ENCODE measurements around the gene SASH1. TPM values are rescaled to one million over a fixed set of nuclear protein-coding genes. Genes with fewer than 3 reads are reported as not detected.
"Not testable (repeated sequence)": the region's sequence is repeated elsewhere in the genome, so short reads cannot be mapped to it uniquely, and the experiment has no call there.

Gene SASH1
- total RNA-seq, 1 experiment from 2014 or later = 19.2 TPM

GRCh38 chr6:148389917-148390316 is 47.3 kb downstream of the SASH1 start:
- ChIA-PET CTCF (no interaction called here), POLR2A (ENCODE audit: low non-redundant PET) (no interaction called here)
- no peaks in the 10 kb centered on the region for H3K36me3 ChIP-seq (ENCODE audit: insufficient read depth, low read length, poor library complexity, severe bottlenecking)
- intact Hi-C loops (cut with micrococcal nuclease; ENCODE audit: unreplicated experiment) = no loop called here
- no peak overlapping the region for H3K4me3 ChIP-seq (ENCODE audit: low read depth, low read length, poor library complexity, severe bottlenecking)
- no TSS peak for BruUV-seq (replicated peaks)
- no peak for DNase-seq (ENCODE audit: low spot score)
- peaks cover 8% of the 10 kb centered on the region for H3K4me1 ChIP-seq (ENCODE audit: insufficient read depth, low read length, poor library complexity, severe bottlenecking)
- TF ChIP-seq EZH2 (IDR thresholded peaks at IDR 0.05; ENCODE audit: borderline replicate concordance, low read depth, low read length, poor library complexity, severe bottlenecking) (no peak), CTCF (conservative IDR thresholded peaks at IDR 0.05; ENCODE audit: low read depth, low read length) (no peak)
- no peaks in the 10 kb centered on the region for H3K9me3 ChIP-seq (ENCODE audit: low read depth, low read length, poor library complexity, severe bottlenecking)
- H3K27ac ChIP-seq (ENCODE audit: low read depth, low read length, poor library complexity, severe bottlenecking) = no peak overlapping the region
- no peaks in the 10 kb centered on the region for H3K27me3 ChIP-seq (replicated peaks; ENCODE audit: insufficient read depth, low read depth, low read length, poor library complexity)

DNA sequence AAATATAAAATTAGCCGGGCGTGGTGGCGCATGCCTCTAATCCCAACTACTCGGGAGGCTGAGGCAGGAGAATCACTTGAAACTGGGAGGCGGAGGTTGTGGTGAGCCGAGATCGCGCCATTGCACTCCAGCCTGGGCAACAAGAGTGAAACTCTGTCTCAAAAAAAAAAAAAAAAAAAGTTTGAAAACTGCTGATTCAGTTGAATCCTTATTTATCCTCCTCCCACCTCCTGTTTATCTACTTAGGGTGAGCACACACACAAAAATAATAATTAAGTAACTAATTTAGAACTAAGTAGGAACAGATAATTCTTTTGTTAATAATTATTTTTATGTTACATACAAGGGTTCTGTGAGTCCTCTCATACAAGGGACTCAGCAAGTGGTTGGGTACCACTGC is 49.5 kb downstream of the SASH1 start:
- POLR2A ChIA-PET (ENCODE audit: low non-redundant PET); H3K9me3 ChIP-seq (ENCODE audit: low read depth, low read length, poor library complexity, severe bottlenecking); H3K36me3 ChIP-seq (ENCODE audit: insufficient read depth, low read length, poor library complexity, severe bottlenecking); H3K27me3 ChIP-seq (replicated peaks; ENCODE audit: insufficient read depth, low read depth, low read length, poor library complexity); BruUV-seq (replicated peaks); H3K27ac ChIP-seq (ENCODE audit: low read depth, low read length, poor library complexity, severe bottlenecking); CTCF ChIA-PET; H3K4me3 ChIP-seq (ENCODE audit: low read depth, low read length, poor library complexity, severe bottlenecking); H3K4me1 ChIP-seq (ENCODE audit: insufficient read depth, low read length, poor library complexity, severe bottlenecking); intact Hi-C loops (cut with micrococcal nuclease; ENCODE audit: unreplicated experiment); DNase-seq (ENCODE audit: low spot score): not testable (repeated sequence)

DNA sequence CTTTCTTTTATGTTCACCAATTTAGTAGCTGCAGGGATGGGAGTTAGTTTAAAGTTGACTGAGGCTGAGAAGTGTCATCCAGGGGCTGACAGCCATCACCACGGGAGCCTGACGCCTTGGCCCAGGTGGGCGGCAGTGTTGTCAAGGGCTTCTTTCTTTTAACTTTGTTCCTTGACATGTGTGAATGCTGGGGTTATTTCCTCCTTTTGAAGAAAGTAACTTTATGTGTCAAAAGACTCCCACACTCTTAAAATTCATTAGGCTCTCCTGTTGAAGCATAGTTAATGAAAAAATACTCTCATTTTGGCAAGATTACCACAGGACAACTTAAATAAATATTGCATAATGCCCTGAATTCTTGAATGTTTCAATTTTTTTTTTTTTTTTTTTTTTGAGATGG is 50.0 kb downstream of the SASH1 start:
- Histone ChIP-seq H3K27me3 (replicated peaks; ENCODE audit: insufficient read depth, low read depth, low read length, poor library complexity) (no peaks in the 10 kb centered on the region), H3K4me3 (ENCODE audit: low read depth, low read length, poor library complexity, severe bottlenecking) (no peak overlapping the region), H3K9me3 (ENCODE audit: low read depth, low read length, poor library complexity, severe bottlenecking) (no peaks in the 10 kb centered on the region), H3K27ac (ENCODE audit: low read depth, low read length, poor library complexity, severe bottlenecking) (no peak overlapping the region), H3K4me1 (ENCODE audit: insufficient read depth, low read length, poor library complexity, severe bottlenecking) (peaks cover 3% of the 10 kb centered on the region), H3K36me3 (ENCODE audit: insufficient read depth, low read length, poor library complexity, severe bottlenecking) (no peaks in the 10 kb centered on the region)
- no TSS peak for BruUV-seq (replicated peaks)
- ChIA-PET CTCF (no interaction called here), POLR2A (ENCODE audit: low non-redundant PET) (no interaction called here)
- DNase-seq (ENCODE audit: low spot score) = no peak
- intact Hi-C loops (cut with micrococcal nuclease; ENCODE audit: unreplicated experiment) = no loop called here
- TF ChIP-seq EZH2 (IDR thresholded peaks at IDR 0.05; ENCODE audit: borderline replicate concordance, low read depth, low read length, poor library complexity, severe bottlenecking) (no peak), CTCF (conservative IDR thresholded peaks at IDR 0.05; ENCODE audit: low read depth, low read length) (no peak)

DNA sequence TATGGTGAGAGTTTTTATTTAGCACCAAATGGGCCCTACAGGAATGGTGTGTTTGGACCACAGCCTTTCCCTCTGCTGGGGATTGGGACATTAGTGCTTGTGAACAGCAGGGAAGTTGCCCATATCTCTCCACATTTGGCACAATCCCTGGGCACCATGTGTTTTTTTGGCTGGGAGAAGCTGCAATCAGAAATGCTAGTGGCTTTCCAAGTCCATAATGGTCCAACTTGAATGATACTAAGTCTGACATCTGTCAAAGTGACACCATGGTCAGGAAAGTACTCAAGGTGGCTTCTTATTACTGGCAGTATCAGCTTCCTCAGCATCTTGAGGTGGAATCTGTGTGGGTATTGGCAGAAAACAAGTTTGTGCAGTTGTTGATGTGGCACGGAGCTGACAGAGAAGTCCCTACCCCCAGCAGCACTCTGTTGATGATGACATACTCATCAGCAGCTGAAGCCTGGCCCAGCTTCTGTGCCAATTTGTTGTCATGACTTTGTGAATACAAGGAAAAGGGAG is 53.0 kb downstream of the SASH1 start:
- H3K27me3 ChIP-seq (replicated peaks; ENCODE audit: insufficient read depth, low read depth, low read length, poor library complexity) = no peaks in the 10 kb centered on the region
- H3K4me1 ChIP-seq (ENCODE audit: insufficient read depth, low read length, poor library complexity, severe bottlenecking) = peaks cover 3% of the 10 kb centered on the region
- POLR2A ChIA-PET (ENCODE audit: low non-redundant PET) = no interaction called here
- intact Hi-C loops (cut with micrococcal nuclease; ENCODE audit: unreplicated experiment) = no loop called here
- CTCF ChIA-PET = no interaction called here
- TF ChIP-seq EZH2 (IDR thresholded peaks at IDR 0.05; ENCODE audit: borderline replicate concordance, low read depth, low read length, poor library complexity, severe bottlenecking) = no peak
- no peak for TF ChIP-seq CTCF (conservative IDR thresholded peaks at IDR 0.05; ENCODE audit: low read depth, low read length)
- no peaks in the 10 kb centered on the region for H3K9me3 ChIP-seq (ENCODE audit: low read depth, low read length, poor library complexity, severe bottlenecking)
- no peak overlapping the region for H3K27ac ChIP-seq (ENCODE audit: low read depth, low read length, poor library complexity, severe bottlenecking)
- no peak for DNase-seq (ENCODE audit: low spot score)
- no peak overlapping the region for H3K4me3 ChIP-seq (ENCODE audit: low read depth, low read length, poor library complexity, severe bottlenecking)
- BruUV-seq (replicated peaks) = no TSS peak
- no peaks in the 10 kb centered on the region for H3K36me3 ChIP-seq (ENCODE audit: insufficient read depth, low read length, poor library complexity, severe bottlenecking)

All from A673 (cell line).